ENCODE results near the gene B4GALT1. TPM values are rescaled to one million over a fixed set of nuclear protein-coding genes. Genes with fewer than 3 reads are reported as not detected.
"Not testable (repeated sequence)": the region's sequence is repeated elsewhere in the genome, so short reads cannot be mapped to it uniquely, and the experiment has no call there.

Gene B4GALT1
- total RNA-seq, 1 experiment from 2014 or later: 32.0 TPM

DNA sequence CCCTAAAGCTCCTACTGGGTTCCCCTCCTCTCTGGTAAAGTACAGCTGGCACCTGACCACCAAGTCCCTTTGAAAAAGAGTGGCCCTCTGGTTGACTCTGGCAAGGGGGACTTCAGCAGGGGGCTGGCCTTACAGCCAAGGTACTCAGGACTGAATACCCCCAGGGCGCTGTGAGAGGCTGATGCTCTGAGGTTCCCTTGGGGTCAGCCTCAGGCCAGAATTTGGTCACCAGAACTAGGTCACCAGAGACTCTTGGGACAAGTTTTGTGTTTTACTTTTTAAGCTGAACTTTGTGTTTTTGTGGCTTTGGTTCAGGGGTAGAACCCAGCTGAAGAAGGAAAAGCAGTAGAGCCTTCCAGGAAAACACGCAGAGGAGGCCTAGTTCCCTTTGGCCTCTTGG, 67.4 kb downstream of the B4GALT1 start:
- H3K27ac ChIP-seq (ENCODE audit: low read depth, low read length, poor library complexity, severe bottlenecking): no peak overlapping the region
- H3K9me3 ChIP-seq (ENCODE audit: low read depth, low read length, poor library complexity, severe bottlenecking): no peaks in the 10 kb centered on the region
- no peak for TF ChIP-seq EZH2 (IDR thresholded peaks at IDR 0.05; ENCODE audit: borderline replicate concordance, low read depth, low read length, poor library complexity, severe bottlenecking)
- TF ChIP-seq, protein P1, sequence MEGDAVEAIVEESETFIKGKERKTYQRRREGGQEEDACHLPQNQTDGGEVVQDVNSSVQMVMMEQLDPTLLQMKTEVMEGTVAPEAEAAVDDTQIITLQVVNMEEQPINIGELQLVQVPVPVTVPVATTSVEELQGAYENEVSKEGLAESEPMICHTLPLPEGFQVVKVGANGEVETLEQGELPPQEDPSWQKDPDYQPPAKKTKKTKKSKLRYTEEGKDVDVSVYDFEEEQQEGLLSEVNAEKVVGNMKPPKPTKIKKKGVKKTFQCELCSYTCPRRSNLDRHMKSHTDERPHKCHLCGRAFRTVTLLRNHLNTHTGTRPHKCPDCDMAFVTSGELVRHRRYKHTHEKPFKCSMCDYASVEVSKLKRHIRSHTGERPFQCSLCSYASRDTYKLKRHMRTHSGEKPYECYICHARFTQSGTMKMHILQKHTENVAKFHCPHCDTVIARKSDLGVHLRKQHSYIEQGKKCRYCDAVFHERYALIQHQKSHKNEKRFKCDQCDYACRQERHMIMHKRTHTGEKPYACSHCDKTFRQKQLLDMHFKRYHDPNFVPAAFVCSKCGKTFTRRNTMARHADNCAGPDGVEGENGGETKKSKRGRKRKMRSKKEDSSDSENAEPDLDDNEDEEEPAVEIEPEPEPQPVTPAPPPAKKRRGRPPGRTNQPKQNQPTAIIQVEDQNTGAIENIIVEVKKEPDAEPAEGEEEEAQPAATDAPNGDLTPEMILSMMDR (conservative IDR thresholded peaks at IDR 0.05; ENCODE audit: low read depth, low read length): no peak
- no TSS peak for BruUV-seq (replicated peaks)
- ChIA-PET POLR2A (ENCODE audit: low non-redundant PET) (no interaction called here), CTCF (interaction anchor here (0.6 kb wide), 1 partner anchor 55 kb away, joined by 3 read pairs; no protein-coding TSS in a partner anchor)
- no peaks in the 10 kb centered on the region for H3K27me3 ChIP-seq (replicated peaks; ENCODE audit: insufficient read depth, low read depth, low read length, poor library complexity)
- intact Hi-C loops (cut with micrococcal nuclease; ENCODE audit: unreplicated experiment): no loop called here
- no peak for DNase-seq (ENCODE audit: low spot score)
- H3K4me1 ChIP-seq (ENCODE audit: insufficient read depth, low read length, poor library complexity, severe bottlenecking): no peaks in the 10 kb centered on the region
- H3K4me3 ChIP-seq (ENCODE audit: low read depth, low read length, poor library complexity, severe bottlenecking): no peak overlapping the region
- no peaks in the 10 kb centered on the region for H3K36me3 ChIP-seq (ENCODE audit: insufficient read depth, low read length, poor library complexity, severe bottlenecking)

DNA sequence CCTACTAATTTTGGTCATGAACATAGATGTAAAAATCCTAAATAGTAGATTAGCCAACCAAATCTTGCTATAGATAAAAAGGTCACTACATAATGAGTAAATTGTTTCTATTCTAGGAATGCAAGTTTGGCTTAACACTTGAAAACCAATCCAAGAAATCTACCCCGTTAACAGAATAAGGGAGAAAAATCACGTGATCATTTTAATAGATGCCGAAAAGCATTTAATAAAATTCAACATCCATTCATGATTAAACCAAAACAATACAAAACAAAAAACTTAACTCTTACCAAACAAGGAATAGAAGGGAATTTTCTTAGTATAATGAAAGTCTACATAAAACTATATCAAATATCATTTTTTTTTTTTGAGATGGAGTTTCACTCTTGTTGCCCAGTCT, 69.9 kb downstream of the B4GALT1 start:
- ChIA-PET POLR2A (ENCODE audit: low non-redundant PET) (no interaction called here), CTCF (no interaction called here)
- no peak overlapping the region for H3K27ac ChIP-seq (ENCODE audit: low read depth, low read length, poor library complexity, severe bottlenecking)
- H3K36me3 ChIP-seq (ENCODE audit: insufficient read depth, low read length, poor library complexity, severe bottlenecking): no peaks in the 10 kb centered on the region
- H3K9me3 ChIP-seq (ENCODE audit: low read depth, low read length, poor library complexity, severe bottlenecking): no peaks in the 10 kb centered on the region
- BruUV-seq (replicated peaks): no TSS peak
- TF ChIP-seq, protein P1 (conservative IDR thresholded peaks at IDR 0.05; ENCODE audit: low read depth, low read length): no peak
- no peak for TF ChIP-seq EZH2 (IDR thresholded peaks at IDR 0.05; ENCODE audit: borderline replicate concordance, low read depth, low read length, poor library complexity, severe bottlenecking)
- no peaks in the 10 kb centered on the region for H3K27me3 ChIP-seq (replicated peaks; ENCODE audit: insufficient read depth, low read depth, low read length, poor library complexity)
- intact Hi-C loops (cut with micrococcal nuclease; ENCODE audit: unreplicated experiment): no loop called here
- H3K4me3 ChIP-seq (ENCODE audit: low read depth, low read length, poor library complexity, severe bottlenecking): no peak overlapping the region
- H3K4me1 ChIP-seq (ENCODE audit: insufficient read depth, low read length, poor library complexity, severe bottlenecking): no peaks in the 10 kb centered on the region
- no peak for DNase-seq (ENCODE audit: low spot score)

DNA sequence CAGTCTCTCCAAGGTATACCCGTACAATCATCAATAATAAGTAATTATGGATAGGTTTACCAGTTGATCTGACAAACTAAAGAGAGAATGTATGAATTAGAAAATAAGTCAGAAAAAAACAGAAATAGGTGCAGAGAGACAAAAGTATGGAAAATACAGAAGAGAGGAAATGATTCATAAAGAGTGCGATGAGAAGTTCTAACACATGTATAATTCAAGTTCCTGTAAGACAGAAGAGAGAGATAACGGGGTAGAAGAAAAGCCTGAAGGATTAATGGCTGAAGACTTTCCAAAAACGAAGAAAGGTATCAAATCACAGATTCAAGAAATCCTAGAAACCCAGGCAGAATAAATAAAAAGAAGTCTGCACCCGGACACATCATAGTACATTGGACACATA, 74.5 kb downstream of the B4GALT1 start:
- H3K9me3 ChIP-seq (ENCODE audit: low read depth, low read length, poor library complexity, severe bottlenecking): no peaks in the 10 kb centered on the region
- TF ChIP-seq, protein P1 (conservative IDR thresholded peaks at IDR 0.05; ENCODE audit: low read depth, low read length): no peak
- no peak for TF ChIP-seq EZH2 (IDR thresholded peaks at IDR 0.05; ENCODE audit: borderline replicate concordance, low read depth, low read length, poor library complexity, severe bottlenecking)
- no peak for DNase-seq (ENCODE audit: low spot score)
- H3K36me3 ChIP-seq (ENCODE audit: insufficient read depth, low read length, poor library complexity, severe bottlenecking): no peaks in the 10 kb centered on the region
- POLR2A ChIA-PET (ENCODE audit: low non-redundant PET): no interaction called here
- CTCF ChIA-PET: no interaction called here
- intact Hi-C loops (cut with micrococcal nuclease; ENCODE audit: unreplicated experiment): no loop called here
- no TSS peak for BruUV-seq (replicated peaks)
- no peak overlapping the region for H3K27ac ChIP-seq (ENCODE audit: low read depth, low read length, poor library complexity, severe bottlenecking)
- H3K4me1 ChIP-seq (ENCODE audit: insufficient read depth, low read length, poor library complexity, severe bottlenecking): no peaks in the 10 kb centered on the region
- no peak overlapping the region for H3K4me3 ChIP-seq (ENCODE audit: low read depth, low read length, poor library complexity, severe bottlenecking)
- H3K27me3 ChIP-seq (replicated peaks; ENCODE audit: insufficient read depth, low read depth, low read length, poor library complexity): no peaks in the 10 kb centered on the region

DNA sequence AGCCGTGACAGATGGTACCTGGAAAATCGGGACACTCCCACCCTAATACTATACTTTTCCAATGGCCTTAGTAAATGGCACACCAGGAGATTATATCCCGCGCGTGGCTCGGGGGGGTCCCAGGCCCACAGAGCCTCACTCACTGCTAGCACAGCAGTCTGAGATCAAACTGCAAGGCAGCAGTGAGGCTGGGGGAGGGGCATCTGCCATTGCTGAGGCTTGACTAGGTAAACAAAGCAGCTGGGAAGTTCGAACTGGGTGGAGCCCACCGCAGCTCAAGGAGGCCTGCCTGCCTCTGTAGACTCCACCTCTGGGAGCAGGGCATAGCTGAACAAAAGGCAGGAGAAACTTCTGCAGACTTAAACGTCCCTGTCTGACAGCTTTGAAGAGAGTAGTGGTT, 81.5 kb downstream of the B4GALT1 start:
- BruUV-seq (replicated peaks); H3K36me3 ChIP-seq (ENCODE audit: insufficient read depth, low read length, poor library complexity, severe bottlenecking); CTCF ChIA-PET; DNase-seq (ENCODE audit: low spot score); POLR2A ChIA-PET (ENCODE audit: low non-redundant PET); H3K27me3 ChIP-seq (replicated peaks; ENCODE audit: insufficient read depth, low read depth, low read length, poor library complexity); H3K4me3 ChIP-seq (ENCODE audit: low read depth, low read length, poor library complexity, severe bottlenecking); H3K27ac ChIP-seq (ENCODE audit: low read depth, low read length, poor library complexity, severe bottlenecking); H3K9me3 ChIP-seq (ENCODE audit: low read depth, low read length, poor library complexity, severe bottlenecking); intact Hi-C loops (cut with micrococcal nuclease; ENCODE audit: unreplicated experiment); H3K4me1 ChIP-seq (ENCODE audit: insufficient read depth, low read length, poor library complexity, severe bottlenecking): not testable (repeated sequence)
